ENCODE data around the gene NKAIN2. TPM values are rescaled to one million over a fixed set of nuclear protein-coding genes. Genes with fewer than 3 reads are reported as not detected.
A peak's percentile ranks its signal among the peaks of the same experiment; 100 is the strongest.
"Not testable (repeated sequence)": the region's sequence is repeated elsewhere in the genome, so short reads cannot be mapped to it uniquely, and the experiment has no call there.

Gene NKAIN2
- total and polyA plus RNA-seq, 7 donors, result 0.08 to 13.5 (median 1.1) TPM

DNA sequence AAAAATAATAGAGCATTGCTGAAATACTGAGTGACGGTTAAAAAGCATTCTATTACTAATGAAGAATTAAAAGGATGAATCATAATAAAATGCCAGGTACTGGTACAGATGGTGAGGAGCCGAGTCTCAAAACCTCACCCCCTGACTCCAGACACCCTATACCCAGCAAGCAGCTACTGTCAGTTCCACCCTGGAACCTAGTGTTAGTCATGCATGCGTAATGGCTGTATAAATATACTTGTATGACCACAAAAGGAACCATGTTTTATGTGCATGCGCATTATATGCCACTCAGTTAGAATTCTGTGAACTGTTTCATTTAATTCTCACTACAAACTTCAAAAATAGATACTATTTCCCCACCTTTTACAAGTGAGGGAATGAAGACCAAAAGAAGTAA is 589.9 kb downstream of the NKAIN2 start:
- Histone ChIP-seq H3K4me1 (no peaks in the 10 kb centered on the region), H3K4me3 (no peak overlapping the region), H3K36me3 (ENCODE audit: insufficient read depth in 1 of 2, low read depth in 1 of 2) (no peaks in the 10 kb centered on the region), H3K9me3 (no peaks in the 10 kb centered on the region), H3K27ac (no peak overlapping the region), H3K27me3 (ENCODE audit: insufficient read depth in 3 of 3, low read length in 2 of 3) (no peaks in the 10 kb centered on the region)
- intact Hi-C loops (cut with DNase I), result no loop called here
- 89 to 91% (median 89%) methylated on average over 4 of the region's 4 CpGs for WGBS, 3 donors
- no peak for TF ChIP-seq CTCF (IDR thresholded peaks at IDR 0.05)
- ATAC-seq, result no peak
- no peak for DNase-seq

- Histone ChIP-seq H3K36me3 (ENCODE audit: insufficient read depth in 1 of 2, low read depth in 1 of 2) (no peaks in the 10 kb centered on the region), H3K27me3 (ENCODE audit: insufficient read depth in 3 of 3, low read length in 2 of 3) (no peaks in the 10 kb centered on the region), H3K4me1 (no peaks in the 10 kb centered on the region), H3K9me3 (no peaks in the 10 kb centered on the region), H3K4me3 (no peak overlapping the region), H3K27ac (no peak overlapping the region)
- no peak for TF ChIP-seq CTCF (IDR thresholded peaks at IDR 0.05)
- DNase-seq (no peak), ATAC-seq (no peak)
- intact Hi-C loops (cut with DNase I), result no loop called here
- 81 to 90% (median 89%) methylated on average over 2 of the region's 2 CpGs for WGBS, 3 donors
These were observed 592.7 kb downstream of the NKAIN2 start for GRCh38 chr6:124396361-124396760.

DNA sequence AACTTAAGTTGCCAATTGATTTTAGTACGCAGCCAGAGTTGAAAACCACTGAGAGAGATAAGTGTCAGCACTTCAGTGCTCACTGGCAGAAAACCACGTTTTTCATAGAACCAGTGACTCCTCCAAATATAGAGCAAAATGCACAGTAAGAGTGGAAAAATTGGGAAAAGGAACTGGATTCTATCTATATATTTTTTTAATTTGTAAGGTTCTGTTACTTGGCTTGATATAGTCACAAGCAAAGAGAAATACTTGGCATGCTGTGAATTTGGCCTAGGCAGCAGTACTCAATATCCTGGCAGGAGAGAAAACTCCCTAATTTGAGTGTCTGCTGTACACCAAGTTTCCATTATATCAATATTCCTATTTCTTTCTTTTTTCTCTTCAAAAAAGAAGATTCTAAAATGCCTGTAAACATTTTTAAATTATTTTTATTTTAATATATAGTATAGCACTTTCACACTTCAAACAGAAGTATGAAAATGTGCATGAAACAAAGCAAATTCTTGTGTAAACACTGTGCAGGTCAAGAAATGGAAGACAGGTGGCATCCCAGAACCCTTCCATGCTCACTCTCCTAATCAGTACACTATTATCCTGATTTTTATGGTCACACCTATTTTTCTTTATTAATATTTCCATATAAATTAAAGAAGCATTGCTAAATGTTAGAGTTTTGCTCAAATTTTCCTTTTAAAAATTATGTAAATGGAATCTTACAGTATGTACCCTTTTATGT is 596.8 kb downstream of the NKAIN2 start:
- 62 to 71% (median 70%) methylated on average over 2 of the region's 2 CpGs for WGBS, 3 donors
- DNase-seq (no peak), ATAC-seq (no peak)
- intact Hi-C loops (cut with DNase I), result no loop called here
- no peaks in the 10 kb centered on the region for H3K27me3 ChIP-seq (ENCODE audit: insufficient read depth in 3 of 3, low read length in 2 of 3)
- H3K4me3 ChIP-seq, result no peak overlapping the region
- peak; percentile 9 for TF ChIP-seq CTCF (IDR thresholded peaks at IDR 0.05)
- H3K36me3 ChIP-seq (ENCODE audit: insufficient read depth in 1 of 2, low read depth in 1 of 2), result no peaks in the 10 kb centered on the region
- no peaks in the 10 kb centered on the region for H3K9me3 ChIP-seq
- H3K27ac ChIP-seq, result no peak overlapping the region
- H3K4me1 ChIP-seq, result no peaks in the 10 kb centered on the region

DNA sequence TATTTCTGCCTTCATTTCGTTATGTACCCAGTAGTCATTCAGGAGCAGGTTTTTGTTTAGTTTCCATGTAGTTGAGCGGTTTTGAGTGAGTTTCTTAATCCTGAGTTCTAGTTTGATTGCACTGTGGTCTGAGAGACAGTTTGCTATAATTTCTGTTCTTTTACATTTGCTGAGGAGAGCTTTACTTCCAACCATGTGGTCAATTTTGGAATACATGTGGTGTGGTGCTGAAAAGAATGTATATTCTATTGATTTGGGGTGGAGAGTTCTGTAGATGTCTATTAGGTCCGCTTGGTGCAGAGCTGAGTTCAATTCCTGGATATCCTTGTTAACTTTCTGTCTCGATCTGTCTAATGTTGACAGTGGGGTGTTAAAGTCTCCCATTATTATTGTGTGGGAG is 606.8 kb downstream of the NKAIN2 start:
- H3K27ac ChIP-seq; H3K36me3 ChIP-seq (ENCODE audit: insufficient read depth in 1 of 2, low read depth in 1 of 2); intact Hi-C loops (cut with DNase I); ATAC-seq; H3K27me3 ChIP-seq (ENCODE audit: insufficient read depth in 3 of 3, low read length in 2 of 3); H3K4me1 ChIP-seq; DNase-seq; H3K4me3 ChIP-seq; H3K9me3 ChIP-seq: not testable (repeated sequence)
- 60 to 82% (median 76%) methylated on average over 4 of the region's 4 CpGs for WGBS, 3 donors

DNA sequence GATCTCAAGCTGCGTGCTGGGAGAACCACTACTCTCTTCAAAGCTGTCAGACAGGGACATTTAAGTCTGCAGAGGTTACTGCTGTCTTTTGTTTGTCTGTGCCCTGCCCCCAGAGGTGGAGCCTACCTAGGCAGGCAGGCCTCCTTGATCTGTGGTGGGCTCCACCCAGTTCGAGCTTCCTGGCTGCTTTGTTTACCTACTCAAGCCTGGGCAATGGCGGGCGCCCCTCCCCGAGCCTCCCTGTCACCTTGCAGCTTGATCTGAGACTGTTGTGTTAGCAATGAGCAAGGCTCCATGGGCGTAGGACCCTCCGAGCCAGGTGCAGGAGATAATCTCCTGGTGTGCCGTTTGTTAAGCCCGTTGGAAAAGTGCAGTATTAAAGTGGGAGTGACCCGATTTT is 609.0 kb downstream of the NKAIN2 start:
- intact Hi-C loops (cut with DNase I); DNase-seq: not testable (repeated sequence)
- 84 to 91% (median 86%) methylated on average over 8 to 10 of the region's 10 CpGs for WGBS, 3 donors

More for the DNA sequence above, 609.0 kb downstream of the NKAIN2 start:
- not testable (repeated sequence) for H3K9me3 ChIP-seq; H3K4me1 ChIP-seq; ATAC-seq; H3K4me3 ChIP-seq; H3K27ac ChIP-seq; H3K36me3 ChIP-seq (ENCODE audit: insufficient read depth in 1 of 2, low read depth in 1 of 2); H3K27me3 ChIP-seq (ENCODE audit: insufficient read depth in 3 of 3, low read length in 2 of 3)
